Stimulated activated CD4-positive, alpha-beta T cell treated with anti-CD3 and anti-CD28 coated beads, Interleukin-1b, Interleukin-23, amount 100 ng/mL, for 4 hours (primary cell): Measurements from ENCODE around the gene ARL6IP4.
"Not testable (repeated sequence)": the region's sequence is repeated elsewhere in the genome, so short reads cannot be mapped to it uniquely, and the experiment has no call there.

Source experiments
- DNase-seq, 2 donors: peaks; one replicate each; pipeline ENCODE4 v3.0.0-alpha.2; 2020; ENCODE audit warnings: low read depth in 2 of 2

Gene ARL6IP4

DNA sequence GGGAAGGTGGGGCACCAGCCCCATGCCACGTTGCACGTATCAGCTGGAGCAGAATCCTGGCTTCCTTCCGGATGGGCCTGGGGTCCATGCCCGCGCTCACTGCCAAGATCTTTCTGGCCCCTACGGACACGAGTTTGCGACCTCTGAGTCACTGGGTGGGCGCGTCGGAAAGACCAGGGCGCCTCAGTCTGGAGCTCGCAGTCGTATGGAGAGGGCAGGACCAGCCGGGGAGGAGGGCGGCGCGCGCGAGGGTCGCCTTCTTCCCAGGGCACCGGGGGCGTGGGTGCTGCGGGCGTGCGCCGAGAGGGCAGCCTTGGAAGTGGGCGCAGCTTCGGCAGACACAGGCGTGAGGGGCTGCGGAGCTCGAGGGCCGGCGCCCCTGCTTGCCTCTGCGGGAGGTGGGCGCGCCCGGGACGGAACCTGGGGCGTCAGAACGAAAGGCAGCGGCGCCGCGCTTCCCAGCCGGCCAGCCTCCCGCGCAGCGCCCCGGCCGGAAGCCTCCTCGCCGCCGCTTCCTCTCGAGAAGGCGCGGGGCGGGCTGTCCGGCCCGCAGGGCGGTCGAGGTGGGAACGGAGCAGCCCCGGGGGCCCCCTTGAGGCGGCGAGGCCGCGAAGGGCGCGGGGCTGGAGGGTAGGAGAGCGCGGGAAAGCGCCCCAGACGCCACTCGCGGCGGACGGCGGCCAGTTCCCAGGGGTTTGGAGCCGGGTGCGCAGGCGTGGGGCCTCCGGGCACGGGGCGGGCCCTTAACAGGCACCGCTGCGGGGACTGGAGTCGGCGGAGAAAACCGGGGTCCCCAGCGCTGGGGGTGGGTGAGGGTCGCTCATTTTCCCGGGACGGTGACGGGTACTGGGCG is at the start of gene ARL6IP4:
ARL6IP4 (plus strand) TSS at position 499 of the 853 bp plus-strand sequence. CDS start 459 bp downstream, outside the sequence.
- DNase-seq: peak; percentile 31 to 66

DNA sequence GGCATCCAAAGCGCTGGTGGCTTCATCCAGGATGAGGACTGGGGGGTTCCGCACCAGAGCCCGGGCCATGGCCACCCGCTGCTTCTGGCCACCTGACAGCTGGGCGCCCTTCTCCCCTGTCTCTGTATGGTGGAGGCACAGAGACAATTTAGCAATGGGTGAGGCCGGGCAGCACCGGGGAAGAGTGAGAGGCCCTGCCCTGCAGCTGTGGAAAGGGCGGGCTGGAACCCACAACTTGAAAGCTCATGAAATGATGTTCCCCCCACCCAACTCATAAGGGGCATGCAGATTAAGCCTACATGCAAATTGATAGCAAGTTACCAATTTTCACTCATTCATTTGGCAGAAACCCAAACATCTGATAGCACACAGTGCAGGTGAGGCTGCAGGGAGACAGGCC is 48.3 kb upstream of the ARL6IP4 start:
- DNase-seq: no peak

DNA sequence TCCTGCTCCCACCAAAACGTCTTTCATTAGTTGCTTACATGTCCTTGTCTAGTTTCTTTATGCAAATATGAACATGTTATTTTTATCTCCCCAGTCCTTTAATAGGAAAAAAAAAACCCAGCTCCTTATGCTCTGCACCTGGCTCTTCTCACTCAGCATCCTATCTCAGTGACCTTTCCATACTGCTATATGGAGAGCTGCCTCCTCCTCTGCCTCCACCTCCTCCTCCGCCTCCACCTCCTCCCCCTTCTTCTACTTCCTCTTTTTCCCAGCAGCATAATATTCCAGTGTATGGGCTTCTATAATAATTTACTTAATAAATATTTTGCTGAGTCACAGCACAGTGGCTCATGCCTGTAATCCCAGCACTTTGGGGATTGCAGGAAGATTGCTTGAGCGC is 45.8 kb upstream of the ARL6IP4 start:
- DNase-seq: no peak

DNA sequence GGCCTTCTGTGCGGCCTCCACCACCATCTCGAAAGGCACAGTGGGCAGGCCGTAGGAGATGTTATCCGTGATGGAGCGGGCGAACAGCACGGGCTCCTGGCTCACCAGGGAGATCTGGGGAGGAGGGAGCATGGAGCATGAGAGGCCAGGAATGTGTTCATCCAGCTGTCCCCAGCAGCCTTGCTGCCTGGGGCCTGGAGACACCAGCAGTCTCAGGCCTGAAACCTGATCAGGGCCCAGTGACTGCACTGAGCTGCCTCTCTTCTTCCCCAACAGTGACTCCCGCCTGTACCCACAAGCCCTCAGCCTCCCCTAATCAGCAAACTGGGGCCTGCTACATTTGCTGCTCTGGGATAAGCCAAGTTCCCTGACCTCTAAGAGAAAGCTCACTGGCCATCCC is 45.2 kb upstream of the ARL6IP4 start:
- DNase-seq: no peak

DNA sequence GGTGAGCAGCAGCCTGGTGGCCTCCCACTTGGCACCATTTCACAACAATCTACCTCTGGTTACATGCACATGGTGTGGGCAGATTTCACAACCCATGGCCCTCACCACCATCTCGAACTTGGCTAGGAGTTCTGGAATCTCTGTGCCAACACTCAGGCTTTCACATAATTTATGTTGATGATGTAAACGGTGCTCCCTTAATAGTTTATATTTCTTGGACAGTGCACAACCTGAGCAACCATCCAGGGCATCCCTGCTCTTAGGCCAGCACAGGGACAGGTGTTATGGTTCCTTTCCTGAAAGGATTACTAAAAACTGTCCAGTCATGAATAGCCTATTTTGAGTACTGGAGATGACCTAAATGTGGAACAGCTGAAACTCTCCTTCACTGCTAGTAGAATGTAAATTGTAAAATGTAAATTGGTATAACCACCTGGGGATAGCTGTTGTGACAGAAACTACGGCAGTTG is 42.8 kb upstream of the ARL6IP4 start:
- DNase-seq: no peak

DNA sequence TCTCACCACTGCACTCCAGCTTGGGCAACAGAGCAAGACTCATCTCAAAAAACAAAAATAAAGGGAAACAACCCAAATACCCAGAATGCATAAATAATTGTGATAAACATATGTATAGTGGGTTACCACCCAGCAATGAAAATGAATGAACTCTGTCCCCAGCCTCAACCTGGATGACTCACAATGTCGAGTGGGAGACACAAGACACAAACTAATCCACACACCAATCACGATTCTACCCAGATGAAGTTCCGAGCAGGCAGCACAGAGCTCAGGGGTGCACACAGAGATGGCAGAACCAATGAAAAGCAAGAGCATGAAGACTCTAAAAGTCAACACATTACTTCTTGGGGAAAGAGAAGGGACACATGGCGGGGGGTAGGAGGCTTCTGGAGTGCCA is 41.4 kb upstream of the ARL6IP4 start:
- no peak for DNase-seq

DNA sequence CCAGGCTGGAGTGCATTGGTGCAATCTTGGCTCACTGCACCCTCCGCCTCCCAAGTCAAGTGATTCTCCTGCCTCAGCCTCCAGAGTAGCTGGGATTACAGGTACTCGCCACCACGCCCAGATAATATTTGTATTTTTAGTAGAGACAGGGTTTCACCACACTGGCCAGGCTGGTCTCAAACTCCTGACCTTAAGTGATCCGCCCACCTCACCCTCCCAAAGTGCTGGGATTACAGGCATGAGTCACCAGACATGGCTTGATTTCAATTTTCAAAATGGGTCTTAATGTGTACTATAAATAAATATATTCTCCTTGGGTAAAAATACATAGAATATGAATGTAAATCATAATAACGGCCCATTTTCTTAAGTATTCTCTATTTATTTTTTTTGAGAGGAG is 39.1 kb upstream of the ARL6IP4 start:
- not testable (repeated sequence) for DNase-seq

DNA sequence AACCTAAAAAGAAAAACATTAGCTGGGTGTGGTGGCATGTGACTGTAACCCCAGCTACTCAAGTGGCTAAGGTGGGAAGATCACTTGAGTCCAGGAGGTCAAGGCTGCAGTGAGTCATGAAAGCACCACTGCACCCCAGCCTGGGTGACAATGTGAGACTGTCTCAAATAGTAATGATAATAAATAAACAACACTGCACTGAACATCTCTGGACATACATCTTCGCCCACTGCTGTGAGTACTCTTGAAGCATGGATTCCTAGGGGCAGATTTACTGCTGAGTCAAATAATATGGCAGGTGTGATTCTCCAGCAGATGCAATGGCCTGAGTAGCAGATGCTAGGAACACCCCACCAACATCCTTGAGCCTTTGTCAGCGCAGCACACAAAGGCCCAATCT is 37.8 kb upstream of the ARL6IP4 start:
- DNase-seq: no peak

DNA sequence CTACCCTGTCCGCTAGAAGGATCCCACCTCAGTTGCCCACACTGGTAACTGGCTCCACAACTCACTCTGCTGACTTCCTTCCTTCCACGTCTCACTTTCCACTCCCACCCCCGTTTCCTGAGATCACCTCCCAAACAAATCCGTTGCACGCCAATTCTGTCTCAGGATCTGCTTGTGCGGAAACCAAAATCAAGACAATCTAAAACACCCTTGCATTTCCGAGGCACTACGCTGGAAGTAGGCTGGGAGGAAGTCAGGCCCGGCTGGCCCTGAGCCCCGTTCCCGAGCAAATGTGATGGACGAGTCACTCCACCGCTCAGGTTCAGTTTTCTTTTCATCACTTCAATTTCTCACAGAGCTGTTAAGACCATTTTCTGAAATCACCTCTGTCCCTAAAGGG is 37.3 kb upstream of the ARL6IP4 start:
- DNase-seq: no peak

DNA sequence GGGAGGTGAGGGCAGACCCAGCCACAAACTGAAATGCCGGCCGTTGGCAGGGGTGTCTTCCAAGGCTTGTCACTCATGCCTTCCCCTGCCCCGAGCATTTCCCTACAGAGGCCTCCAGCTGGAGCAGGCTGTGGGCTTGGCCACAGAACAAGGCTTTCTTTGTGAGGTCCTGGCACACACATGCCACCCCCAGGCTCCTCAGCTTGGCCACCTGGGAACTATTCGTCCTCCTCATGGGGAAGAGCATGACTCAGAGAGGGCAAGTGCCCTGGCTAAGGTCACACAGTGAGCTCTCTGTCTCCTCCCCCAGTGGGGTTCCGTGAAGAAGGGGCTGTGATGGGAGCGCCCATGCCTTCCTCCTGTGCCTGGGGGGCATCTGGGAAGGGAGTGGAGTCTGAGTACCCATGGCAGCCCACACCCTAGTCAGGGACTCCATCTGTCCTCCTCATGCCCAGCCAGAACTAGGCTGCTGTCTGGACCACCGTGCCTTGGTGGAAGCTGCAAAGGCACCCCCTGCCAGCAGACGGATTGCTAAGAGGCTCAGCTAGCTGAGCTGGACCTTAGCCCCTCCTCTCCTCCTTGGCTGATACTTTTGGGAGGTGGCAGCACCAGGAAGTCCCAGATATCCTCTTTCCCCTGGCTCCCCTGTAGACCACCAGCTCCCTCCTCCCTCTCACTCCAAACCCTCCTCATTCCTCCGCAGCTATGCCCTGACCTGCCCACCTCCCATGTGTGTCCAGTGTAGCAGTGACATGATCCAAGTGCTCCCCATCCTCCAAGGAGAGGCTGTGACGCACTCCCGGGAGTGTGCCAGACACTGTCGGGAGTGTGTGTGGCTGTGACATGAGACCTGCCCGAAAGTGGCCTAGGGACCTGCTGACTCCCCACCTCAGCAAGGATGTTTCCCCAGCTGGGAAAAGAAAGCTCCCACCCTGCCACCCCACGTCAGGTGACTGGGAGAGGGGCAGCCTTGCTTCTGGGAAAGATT is 35.6 kb upstream of the ARL6IP4 start:
- no peak for DNase-seq

DNA sequence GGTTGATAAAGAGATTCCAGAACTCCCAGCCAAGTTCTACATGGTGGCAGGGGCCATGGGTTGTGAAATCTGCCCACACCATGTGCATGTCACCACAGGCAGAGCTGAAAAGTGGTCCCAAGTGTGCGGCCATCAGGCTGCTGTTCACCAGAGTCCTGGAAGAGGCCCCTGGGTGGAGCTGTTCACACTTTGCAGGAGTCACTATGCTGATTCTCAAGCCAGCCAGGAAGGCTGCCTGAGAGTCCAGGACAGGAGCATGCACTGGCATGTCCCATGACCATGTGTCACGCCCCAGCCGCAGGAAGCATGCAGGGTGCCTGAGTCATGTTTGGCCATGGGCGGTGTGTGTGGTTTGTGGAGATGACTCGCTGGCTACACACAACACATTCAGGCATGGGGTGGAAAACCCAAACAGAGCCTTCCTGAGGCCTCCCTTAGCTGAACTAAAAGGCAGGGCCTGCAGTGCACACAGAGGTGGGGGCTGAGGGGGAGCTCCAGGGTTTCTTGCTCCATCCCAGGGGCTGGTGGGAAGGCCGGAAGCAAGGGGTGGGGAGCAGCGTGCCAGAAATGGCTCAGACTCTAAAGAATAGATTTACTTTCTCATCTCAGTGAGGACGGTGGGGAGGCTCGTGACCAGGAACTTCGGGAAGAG is 33.7 kb upstream of the ARL6IP4 start:
- peak; percentile 56 to 62 for DNase-seq

DNA sequence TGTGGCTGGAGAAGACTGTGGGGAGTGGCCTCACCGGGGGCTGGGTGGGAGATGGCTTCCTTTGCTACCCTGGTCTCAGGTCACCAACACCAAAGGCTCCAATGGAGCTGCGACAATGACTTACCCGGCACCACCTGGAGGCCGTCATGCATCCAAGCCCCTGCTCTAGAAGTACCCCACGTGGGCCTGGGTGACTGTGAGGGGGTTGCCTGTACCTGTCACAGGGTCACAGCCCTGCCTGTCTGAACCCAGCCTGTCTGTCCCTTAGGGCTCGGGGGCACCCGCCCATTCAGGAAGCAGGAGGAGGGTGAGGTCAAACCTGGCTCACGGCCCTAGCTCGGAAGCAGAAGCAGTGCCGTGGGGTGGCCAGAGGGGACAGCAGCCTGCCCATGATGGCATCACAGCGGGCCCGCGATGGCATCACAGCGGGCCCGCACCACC is 33.1 kb upstream of the ARL6IP4 start:
- no peak for DNase-seq

DNA sequence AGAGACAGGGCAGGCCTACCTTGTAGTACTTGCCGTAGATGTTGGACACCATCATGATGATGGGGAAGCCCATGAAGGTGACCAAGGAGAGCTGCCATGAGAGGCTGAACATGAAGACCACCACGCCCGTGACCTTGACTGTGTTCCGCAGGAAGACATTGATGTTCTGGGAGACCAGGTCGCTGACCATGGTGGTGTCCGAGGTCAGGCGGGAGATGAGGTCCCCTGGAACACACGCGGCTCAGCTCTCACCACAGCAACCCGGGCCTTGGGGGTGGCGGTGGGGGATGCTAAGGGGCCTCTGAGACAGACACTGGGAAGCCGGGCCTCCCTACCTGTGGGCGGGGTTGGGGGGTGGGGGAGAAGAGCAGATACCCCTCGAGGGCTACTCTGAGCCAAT is 31.9 kb upstream of the ARL6IP4 start:
- DNase-seq: no peak

DNA sequence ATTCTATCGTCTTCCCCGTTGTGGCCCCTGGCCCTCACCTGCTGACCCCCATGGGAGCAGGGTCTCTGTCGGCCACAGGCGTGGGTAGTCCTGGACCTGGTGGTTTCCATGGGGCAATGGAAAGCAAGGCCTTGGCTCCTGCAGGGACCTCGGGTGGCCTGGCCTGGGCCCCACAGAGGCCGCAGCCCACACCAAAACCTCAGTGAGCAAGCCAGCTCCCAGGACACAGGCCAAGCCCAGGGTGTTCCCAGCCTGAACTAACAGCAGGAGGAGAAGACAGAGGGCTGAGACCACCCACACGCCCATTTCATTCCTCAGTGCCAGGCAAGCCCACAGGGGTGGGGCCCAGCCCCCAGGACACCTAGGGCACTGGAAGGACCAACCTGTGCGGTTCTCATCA is 31.1 kb upstream of the ARL6IP4 start:
- DNase-seq: no peak

DNA sequence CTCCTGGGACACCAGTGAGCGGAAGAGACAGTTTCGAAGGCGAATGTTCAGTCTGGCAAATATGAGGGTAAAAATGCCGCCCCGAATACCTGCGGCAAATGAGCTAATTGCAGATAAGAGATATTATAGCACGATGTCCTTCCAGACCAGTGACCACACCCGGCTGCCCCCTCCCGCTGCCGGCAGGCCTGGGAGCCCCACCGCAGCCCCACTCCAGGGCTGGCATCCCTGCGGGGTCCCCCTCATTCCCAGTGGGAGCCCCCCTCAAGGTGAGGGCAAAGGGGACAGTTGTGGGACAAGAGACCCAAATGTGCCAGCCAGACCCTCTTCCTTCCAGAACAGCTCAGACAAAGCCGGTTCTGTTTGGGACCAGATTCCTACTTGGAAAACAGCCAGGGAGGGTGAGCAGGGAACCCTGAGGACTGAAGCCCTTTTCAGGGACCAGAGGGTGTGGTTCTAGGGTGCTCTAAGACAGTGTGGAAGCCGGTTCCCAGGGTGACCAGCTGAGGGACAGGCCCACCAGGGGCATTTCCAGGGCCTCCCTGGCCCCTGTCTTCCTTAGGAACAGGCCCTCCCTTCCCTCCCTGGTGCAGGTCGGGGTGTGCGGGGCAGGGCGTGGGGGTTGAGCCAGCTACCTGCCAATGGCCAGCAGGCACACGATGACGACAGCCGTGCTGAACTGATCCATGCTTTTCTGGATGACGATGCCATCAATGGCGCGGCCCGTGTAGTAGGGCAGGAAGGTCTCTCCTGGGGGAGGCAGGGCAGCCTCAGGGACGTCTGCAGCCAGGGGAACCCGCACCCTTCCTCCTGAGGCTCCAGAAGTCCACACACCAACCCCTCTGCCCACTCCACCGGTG is 30.4 kb upstream of the ARL6IP4 start:
- DNase-seq: no peak

DNA sequence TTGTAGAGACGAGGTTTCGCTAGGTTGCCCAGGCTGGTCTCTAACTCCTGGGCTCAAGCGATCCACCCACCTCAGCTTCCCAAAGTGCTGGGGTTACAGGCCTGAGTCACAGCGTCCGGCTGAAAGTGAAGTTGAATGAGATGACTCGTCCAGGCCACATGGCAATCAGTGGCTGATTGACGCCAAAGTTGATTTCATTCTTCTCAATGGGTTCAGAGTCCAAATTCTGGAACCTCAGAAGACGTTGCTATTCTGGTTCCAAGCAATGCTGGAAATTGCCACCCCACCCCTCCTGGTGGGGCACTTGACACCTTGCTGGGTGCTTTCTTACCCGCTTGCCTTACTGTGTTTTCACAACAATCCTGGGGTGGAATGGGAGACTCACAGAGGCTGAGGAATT is 29.1 kb upstream of the ARL6IP4 start:
- DNase-seq: no peak

DNA sequence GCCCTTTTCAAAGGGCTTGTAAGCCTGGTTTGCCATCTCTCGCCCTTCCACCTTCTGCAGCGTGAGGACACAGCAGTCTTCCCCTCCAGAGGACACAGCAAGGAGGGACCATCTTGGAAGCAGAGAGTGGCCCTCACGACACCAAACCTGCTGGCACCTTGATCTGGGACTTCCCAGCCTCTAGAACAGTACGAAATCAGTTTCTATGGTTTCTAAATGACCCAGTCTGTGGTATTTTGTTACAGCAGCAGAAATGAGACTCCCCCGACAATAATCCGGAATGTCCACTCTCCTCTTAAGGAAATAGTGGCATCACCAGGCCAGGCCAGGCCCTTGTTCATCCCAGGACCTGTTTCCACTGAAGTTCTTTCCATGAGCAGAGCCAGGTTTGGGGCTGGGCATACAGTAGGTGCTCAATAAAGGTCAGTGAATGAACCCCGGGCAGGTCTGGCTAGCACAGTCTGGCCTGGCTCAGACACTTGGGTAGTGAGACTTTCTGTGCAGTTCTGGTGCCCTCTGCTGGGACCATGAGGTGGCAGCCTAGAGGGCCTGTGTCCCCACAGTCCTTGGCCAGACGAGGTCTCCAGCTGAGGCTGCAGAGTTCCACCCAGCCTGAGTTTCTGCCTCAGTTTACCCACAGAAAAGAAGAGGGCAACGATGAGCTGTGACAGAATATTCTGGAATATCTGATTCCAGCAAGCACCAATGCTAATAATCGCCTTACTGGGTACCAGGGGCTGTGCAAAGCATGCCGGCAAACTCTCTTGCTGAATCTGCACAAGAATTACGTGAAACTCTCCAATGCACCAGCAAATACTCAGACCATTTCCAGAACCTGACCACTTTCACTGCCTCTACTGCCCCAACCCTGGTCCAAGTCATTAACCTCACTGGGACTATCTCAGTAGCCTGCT is 28.2 kb upstream of the ARL6IP4 start:
- DNase-seq: peak; percentile 59 to 63

DNA sequence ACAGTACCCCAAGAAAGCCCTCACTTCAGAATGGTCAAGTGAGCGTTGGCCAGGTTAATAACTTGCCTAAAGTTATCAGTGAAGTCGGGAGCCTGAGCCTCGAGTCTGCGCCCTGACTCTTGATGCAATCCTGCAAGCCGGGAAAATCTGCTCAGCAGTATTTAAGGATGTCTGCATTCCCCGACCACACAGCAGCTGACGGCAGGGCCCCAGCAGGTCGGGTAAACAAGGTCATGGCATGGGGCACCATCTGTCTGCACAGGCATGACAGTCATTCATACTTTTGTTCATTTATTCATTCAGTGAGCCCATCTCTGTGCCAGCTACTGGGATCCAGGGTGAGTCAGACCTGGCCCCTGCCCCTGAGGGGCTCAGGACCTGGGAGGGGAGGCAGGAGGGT is 25.3 kb upstream of the ARL6IP4 start:
- DNase-seq: no peak

DNA sequence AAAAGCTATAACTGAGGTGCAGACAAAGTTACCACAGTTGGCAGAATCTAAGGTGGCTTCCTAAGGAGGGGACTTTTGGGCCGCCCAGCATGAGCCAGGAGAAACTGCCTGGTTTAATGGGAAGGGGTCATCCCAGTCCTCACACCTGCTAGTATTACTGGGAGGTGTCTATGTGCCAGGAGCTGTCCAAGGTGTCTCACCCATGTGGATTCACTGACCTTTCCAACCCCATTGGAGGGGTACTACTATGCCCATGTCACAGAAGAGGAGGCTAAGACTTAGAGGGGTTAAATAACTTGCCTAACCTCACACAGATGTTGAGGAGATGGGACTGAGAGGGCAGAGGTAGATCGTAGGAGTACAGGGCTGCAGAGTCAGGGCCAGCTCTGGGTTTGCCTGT is 24.4 kb upstream of the ARL6IP4 start:
- no peak for DNase-seq
